GM12878 (cell line): ENCODE data around the gene PDIA5. TPM values are rescaled to one million over a fixed set of nuclear protein-coding genes. Genes with fewer than 3 reads are reported as not detected.

Experiments used
- CREM ChIP-seq: IDR thresholded peaks from 2 replicates; pipeline ENCODE4 v1.6.1; 2014; ENCODE audit warnings: antibody characterized with exemption, low read depth
- CUX1 ChIP-seq: IDR thresholded peaks from 2 replicates; pipeline ENCODE4 v1.6.1; 2012; ENCODE audit warnings: improper control_type of control experiment, low read depth, low read length; ENCODE audit not compliant: insufficient replicate concordance
- DPF2 ChIP-seq: fragments of 450-650 bp; IDR thresholded peaks from 2 replicates; pipeline ENCODE4 v1.6.1; 2017; ENCODE audit warnings: mild to moderate bottlenecking
- NBN ChIP-seq: fragments of 450-650 bp; IDR thresholded peaks from 2 replicates; pipeline ENCODE4 v1.6.1; 2016
- RBBP5 ChIP-seq: fragments of 200-600 bp; sonication (generic); conservative IDR thresholded peaks from 2 replicates; pipeline ENCODE4 v1.6.1; 2016
- RUNX3 ChIP-seq: IDR thresholded peaks from 2 replicates; pipeline ENCODE4 v1.6.1; 2012; ENCODE audit warnings: low read length, inconsistent platforms
- TCF12 ChIP-seq: IDR thresholded peaks from 2 replicates; pipeline ENCODE4 v1.6.1; 2011; ENCODE audit warnings: low read depth, mild to moderate bottlenecking, low read length
- YY1 ChIP-seq: IDR thresholded peaks from 2 replicates; pipeline ENCODE4 v1.6.1; 2011; ENCODE audit warnings: low read depth, mild to moderate bottlenecking, low read length
- polyA plus RNA-seq, 11 experiments: library from polyadenylated mRNA; depleted of rRNA in 4 of 11; unstranded in 6 of 11; stranded (reverse) in 5 of 11; fragments of >200 nt; fragmentation: Nextera tagmentation in 4 of 11; fragmentation: Illumina TruSeq in 1 of 11; extraction: Ambion mirVana in 4 of 11; extraction: Trizol in 1 of 11; gene quantifications; 1 replicate in 1 of 11; 2 replicates in 10 of 11; pipeline versions ENCODE4 v1.2.1 to v1.2.3, GENCODE V29; 2011 to 2016; ENCODE audit warnings: inconsistent platforms in 2 of 11, missing spikeins in 2 of 11, low read depth in 1 of 11
- total RNA-seq, 4 experiments: library from RNA; depleted of rRNA in 3 of 4; stranded (reverse); fragments of >200 nt in 3 of 4; fragmentation: Illumina TruSeq in 1 of 4; extraction: Trizol in 1 of 4; gene quantifications; 2 replicates each; pipeline versions ENCODE4 v1.2.1 to v1.2.3, GENCODE V29; 2013 to 2021
- TF ChIP-seq, protein P1 (sequence below): IDR thresholded peaks from 2 replicates; pipeline ENCODE4 v1.6.1; 2012; ENCODE audit warnings: mild to moderate bottlenecking, low read depth, low read length

Gene PDIA5
- total and polyA plus RNA-seq, 10 of the 15 experiments (the other 5 are each of a cell fraction or from before 2014, with no cell fraction given), result 4.1 to 24.8 (median 19.2) TPM

- peak; percentile 61; the same call in 1 of the 2 replicates for TF ChIP-seq NBN
- TF ChIP-seq RUNX3, result peak; percentile 84
- no peak for TF ChIP-seq RBBP5
- TF ChIP-seq CUX1, result no peak
- 0 out of 2 replicates have a peak, but pooled peaks have one; percentile 45 for TF ChIP-seq TCF12
- TF ChIP-seq CREM, result peak; percentile 52; the same call in 1 of the 2 replicates
- 0 out of 2 replicates have a peak, but pooled peaks have one; percentile 43 for TF ChIP-seq YY1
- TF ChIP-seq, protein P1, sequence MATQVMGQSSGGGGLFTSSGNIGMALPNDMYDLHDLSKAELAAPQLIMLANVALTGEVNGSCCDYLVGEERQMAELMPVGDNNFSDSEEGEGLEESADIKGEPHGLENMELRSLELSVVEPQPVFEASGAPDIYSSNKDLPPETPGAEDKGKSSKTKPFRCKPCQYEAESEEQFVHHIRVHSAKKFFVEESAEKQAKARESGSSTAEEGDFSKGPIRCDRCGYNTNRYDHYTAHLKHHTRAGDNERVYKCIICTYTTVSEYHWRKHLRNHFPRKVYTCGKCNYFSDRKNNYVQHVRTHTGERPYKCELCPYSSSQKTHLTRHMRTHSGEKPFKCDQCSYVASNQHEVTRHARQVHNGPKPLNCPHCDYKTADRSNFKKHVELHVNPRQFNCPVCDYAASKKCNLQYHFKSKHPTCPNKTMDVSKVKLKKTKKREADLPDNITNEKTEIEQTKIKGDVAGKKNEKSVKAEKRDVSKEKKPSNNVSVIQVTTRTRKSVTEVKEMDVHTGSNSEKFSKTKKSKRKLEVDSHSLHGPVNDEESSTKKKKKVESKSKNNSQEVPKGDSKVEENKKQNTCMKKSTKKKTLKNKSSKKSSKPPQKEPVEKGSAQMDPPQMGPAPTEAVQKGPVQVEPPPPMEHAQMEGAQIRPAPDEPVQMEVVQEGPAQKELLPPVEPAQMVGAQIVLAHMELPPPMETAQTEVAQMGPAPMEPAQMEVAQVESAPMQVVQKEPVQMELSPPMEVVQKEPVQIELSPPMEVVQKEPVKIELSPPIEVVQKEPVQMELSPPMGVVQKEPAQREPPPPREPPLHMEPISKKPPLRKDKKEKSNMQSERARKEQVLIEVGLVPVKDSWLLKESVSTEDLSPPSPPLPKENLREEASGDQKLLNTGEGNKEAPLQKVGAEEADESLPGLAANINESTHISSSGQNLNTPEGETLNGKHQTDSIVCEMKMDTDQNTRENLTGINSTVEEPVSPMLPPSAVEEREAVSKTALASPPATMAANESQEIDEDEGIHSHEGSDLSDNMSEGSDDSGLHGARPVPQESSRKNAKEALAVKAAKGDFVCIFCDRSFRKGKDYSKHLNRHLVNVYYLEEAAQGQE, result peak; percentile 85
- TF ChIP-seq DPF2, result peak; percentile 52; the same call in 1 of the 2 replicates
Observed at GRCh38 chr3:123105201-123106189, 38.7 kb downstream of the PDIA5 start (continued).
